Activated T-helper 17 cell treated with anti-CD3 and anti-CD28 coated beads, Interleukin-2, amount 50 U/mL, for 72 hours (primary cell): ENCODE measurements around the gene PDS5A. TPM values are rescaled to one million over a fixed set of nuclear protein-coding genes. Genes with fewer than 3 reads are reported as not detected.
A peak's percentile ranks its signal among the peaks of the same experiment; 100 is the strongest.
"Not testable (repeated sequence)": the region's sequence is repeated elsewhere in the genome, so short reads cannot be mapped to it uniquely, and the experiment has no call there.

ENCODE experiments used
- ATAC-seq: fragments of 150-1000 bp; cut with Tn5 transposase; replicated peaks from 2 replicates; pipeline ENCODE4 v1.10.0; 2021; ENCODE audit warnings: mild to moderate bottlenecking, moderate library complexity
- H3K27ac Mint-ChIP-seq: one replicate; pipeline ENCODE4 v1.8.0; 2022; ENCODE audit warnings: mixed read lengths
- H3K27me3 Mint-ChIP-seq: one replicate; pipeline ENCODE4 v1.8.0; 2022; ENCODE audit warnings: mixed read lengths
- H3K36me3 Mint-ChIP-seq: one replicate; pipeline ENCODE4 v1.8.0; 2022; ENCODE audit warnings: low read depth, mild to moderate bottlenecking, mixed read lengths
- H3K4me1 Mint-ChIP-seq: one replicate; pipeline ENCODE4 v1.8.0; 2022; ENCODE audit warnings: mixed read lengths
- H3K4me3 Mint-ChIP-seq: one replicate; pipeline ENCODE4 v1.8.0; 2022; ENCODE audit warnings: mild to moderate bottlenecking, mixed read lengths
- H3K9me3 Mint-ChIP-seq: one replicate; pipeline ENCODE4 v1.8.0; 2022; ENCODE audit warnings: mixed read lengths
- total RNA-seq, 2 donors: library from RNA; stranded (reverse); gene quantifications; one replicate each; pipeline ENCODE4 v1.2.3, GENCODE V29; 2022

PDS5A gene
- total RNA-seq, 2 donors from 2014 or later: 78.8 to 113 TPM

DNA sequence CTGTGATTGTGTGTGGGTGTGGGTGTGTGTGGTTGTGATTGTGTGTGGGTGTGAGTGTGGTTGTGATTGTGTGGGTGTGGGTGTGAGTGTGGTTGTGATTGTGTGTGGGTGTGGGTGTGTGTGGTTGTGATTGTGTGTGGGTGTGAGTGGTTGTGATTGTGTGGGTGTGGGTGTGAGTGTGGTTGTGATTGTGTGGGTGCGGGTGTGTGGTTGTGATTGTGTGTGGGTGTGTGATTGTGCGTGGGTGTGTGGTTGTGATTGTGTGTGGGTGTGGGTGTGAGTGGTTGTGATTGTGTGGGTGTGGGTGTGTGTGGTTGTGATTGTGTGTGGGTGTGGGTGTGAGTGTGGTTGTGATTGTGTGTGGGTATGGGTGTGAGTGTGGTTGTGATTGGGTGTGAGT lies 163.9 kb downstream of the PDS5A start:
- H3K4me3 Mint-ChIP-seq, H3K27me3 Mint-ChIP-seq, ATAC-seq, H3K9me3 Mint-ChIP-seq: not testable (repeated sequence)
- H3K4me1 Mint-ChIP-seq: peaks cover 16% of the 10 kb centered on the region
- H3K36me3 Mint-ChIP-seq: peaks cover 25% of the 10 kb centered on the region
- peak overlapping the region; percentile 91 for H3K27ac Mint-ChIP-seq

DNA sequence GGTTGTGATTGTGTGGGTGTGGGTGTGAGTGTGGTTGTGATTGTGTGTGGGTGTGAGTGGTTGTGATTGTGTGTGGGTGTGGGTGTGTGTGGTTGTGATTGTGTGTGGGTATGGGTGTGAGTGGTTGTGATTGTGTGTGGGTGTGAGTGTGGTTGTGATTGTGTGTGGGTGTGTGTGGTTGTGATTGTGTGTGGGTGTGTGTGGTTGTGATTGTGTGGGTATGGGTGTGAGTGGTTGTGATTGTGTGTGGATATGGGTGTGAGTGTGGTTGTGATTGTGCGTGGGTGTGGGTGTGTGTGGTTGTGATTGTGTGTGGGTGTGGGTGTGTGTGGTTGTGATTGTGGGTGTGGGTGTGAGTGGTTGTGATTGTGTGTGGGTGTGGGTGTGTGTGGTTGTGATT lies 164.7 kb downstream of the PDS5A start:
- peak overlapping the region; percentile 94 for H3K27ac Mint-ChIP-seq
- H3K9me3 Mint-ChIP-seq, ATAC-seq, H3K27me3 Mint-ChIP-seq: not testable (repeated sequence)
- peaks cover 25% of the 10 kb centered on the region for H3K36me3 Mint-ChIP-seq
- peaks cover 16% of the 10 kb centered on the region for H3K4me1 Mint-ChIP-seq
- H3K4me3 Mint-ChIP-seq: peak overlapping the region; percentile 52

DNA sequence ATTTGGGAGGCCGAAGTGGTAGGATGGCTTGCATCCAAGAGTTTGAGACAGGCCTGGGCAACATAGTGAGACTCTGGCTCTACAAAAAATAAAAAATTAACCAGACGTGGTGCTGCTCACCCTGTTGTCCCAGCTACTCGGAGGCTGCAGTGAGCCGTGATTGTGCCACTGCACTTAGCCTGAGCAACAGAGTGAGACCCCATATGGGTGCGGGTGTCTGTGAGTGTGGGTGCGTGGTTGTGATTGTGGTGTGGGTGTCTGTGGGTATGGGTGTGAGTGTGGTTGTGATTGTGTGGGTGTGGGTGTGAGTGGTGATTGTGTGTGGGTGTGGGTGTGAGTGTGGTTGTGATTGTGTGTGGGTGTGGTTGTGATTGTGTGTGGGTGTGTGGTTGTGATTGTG lies 165.2 kb downstream of the PDS5A start:
- peak overlapping the region; percentile 52 for H3K4me3 Mint-ChIP-seq

DNA sequence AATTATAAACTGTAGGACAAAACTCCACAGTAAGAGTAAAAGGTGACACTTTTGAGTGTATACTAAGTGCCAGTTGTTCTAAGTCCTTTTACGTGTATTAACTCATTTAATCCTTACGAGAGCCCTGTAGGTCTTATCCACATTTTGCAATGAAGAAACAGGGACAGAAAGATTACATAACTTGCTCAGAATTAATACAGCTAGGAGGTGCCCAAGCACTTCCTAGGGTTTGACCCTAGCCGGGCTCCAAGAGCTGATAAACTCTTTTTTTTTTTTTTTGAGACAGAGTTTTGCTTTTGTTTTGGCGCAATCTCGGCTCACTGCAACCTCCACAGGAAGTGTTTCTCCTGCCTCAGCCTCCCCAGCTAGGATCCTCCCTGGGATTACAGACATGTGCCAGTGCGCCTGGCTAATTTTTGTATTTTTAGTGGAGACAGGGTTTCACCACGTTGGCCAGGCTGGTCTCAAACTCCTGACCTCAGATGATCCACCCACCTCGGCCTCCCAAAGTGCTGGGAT lies 169.4 kb downstream of the PDS5A start:
- Mint-ChIP-seq H3K4me3 (no peak overlapping the region), H3K27ac (no peak overlapping the region), H3K9me3 (no peaks in the 10 kb centered on the region), H3K36me3 (peaks cover 11% of the 10 kb centered on the region), H3K4me1 (peaks cover 9% of the 10 kb centered on the region), H3K27me3 (no peaks in the 10 kb centered on the region)
- no peak for ATAC-seq

More for the DNA sequence above, 165.2 kb downstream of the PDS5A start:
- Mint-ChIP-seq H3K4me1 (peaks cover 16% of the 10 kb centered on the region), H3K36me3 (peaks cover 25% of the 10 kb centered on the region), H3K9me3 (no peaks in the 10 kb centered on the region), H3K27ac (peak overlapping the region; percentile 94), H3K27me3 (no peaks in the 10 kb centered on the region)
- peak; percentile 86 for ATAC-seq

DNA sequence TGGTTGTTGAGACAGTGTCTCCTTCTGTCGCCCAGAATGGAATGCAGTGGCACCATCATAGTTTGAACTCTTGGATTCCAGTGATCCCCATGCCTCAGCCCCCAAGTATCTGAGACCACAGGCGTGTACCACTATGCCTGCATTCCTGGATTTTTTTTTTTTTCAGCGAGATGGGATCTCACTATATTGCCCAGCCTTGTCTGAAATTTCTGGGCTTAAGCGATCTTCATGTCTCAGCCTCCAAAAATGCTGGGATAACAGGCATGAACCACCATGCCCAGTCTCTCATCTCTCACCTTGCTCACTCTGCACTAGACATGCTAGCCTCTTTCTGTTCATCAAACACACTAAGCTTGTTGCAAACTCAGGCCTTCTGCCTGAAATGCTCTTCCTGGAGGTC lies 175.7 kb downstream of the PDS5A start:
- Mint-ChIP-seq H3K27me3 (no peaks in the 10 kb centered on the region), H3K27ac (no peak overlapping the region), H3K4me1 (no peaks in the 10 kb centered on the region), H3K36me3 (no peaks in the 10 kb centered on the region), H3K9me3 (no peaks in the 10 kb centered on the region), H3K4me3 (no peak overlapping the region)
- ATAC-seq: no peak

DNA sequence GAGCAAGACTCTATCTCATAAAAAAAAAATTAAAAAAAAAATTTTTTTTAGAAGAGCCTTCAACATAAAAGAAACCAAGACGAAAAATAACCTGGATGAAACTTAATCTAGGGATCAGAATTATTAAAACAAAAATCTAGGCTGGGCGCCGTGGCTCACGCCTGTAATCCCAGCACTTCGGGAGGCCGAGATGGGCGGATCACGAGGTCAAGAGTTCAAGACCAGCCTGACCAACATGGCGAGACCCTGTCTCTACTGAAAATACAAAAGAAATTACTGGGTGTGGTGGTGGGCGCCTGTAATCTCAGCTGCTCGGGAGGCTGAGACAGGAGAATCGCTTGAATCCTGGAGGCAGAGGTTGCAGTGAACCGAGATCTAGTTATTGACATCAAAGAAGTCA lies 184.7 kb downstream of the PDS5A start:
- not testable (repeated sequence) for H3K4me3 Mint-ChIP-seq, H3K9me3 Mint-ChIP-seq, ATAC-seq, H3K4me1 Mint-ChIP-seq, H3K27ac Mint-ChIP-seq, H3K36me3 Mint-ChIP-seq, H3K27me3 Mint-ChIP-seq

DNA sequence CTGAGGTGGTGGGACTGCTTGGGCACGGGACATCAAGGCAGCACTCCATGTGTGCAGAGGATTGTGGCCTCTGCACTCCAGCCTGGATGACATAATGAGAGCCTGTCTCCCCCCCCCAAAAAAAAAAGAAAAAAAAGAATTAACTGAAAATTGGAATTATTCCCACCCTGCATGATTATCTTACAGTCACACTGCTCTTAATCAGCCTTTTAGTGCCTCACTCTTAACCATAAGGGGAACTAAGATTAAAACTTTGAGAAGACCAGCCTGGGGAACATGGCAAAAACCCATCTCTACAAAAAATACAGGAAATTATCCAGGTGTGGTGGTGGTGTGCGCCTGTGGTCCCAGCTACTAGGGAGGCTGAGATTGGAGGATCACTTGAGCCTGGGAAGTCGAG lies 185.2 kb downstream of the PDS5A start:
- ATAC-seq: no peak
- Mint-ChIP-seq H3K4me3 (no peak overlapping the region), H3K27me3 (no peaks in the 10 kb centered on the region), H3K36me3 (no peaks in the 10 kb centered on the region), H3K27ac (no peak overlapping the region), H3K4me1 (no peaks in the 10 kb centered on the region), H3K9me3 (no peaks in the 10 kb centered on the region)

DNA sequence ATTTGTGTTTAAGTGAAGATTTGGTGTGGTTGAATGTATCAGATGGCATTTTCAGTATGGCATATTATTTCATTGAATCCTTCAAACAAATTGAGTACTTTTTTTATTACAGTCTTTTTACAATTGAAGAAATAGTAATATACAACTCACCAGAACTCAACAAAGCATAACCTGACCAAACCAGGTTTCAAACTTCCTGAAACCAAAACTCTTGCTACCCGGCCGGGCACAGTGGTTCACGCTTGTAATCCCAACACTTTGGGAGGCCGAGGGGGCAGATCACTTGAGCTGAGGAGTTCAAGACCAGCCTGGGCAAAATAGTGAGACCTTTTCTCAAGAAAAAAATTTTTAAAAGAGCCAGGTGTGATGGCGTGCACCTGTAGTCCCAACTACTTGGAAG lies 185.6 kb downstream of the PDS5A start:
- no peaks in the 10 kb centered on the region for H3K4me1 Mint-ChIP-seq
- no peaks in the 10 kb centered on the region for H3K36me3 Mint-ChIP-seq
- no peak for ATAC-seq
- H3K27ac Mint-ChIP-seq: no peak overlapping the region
- no peaks in the 10 kb centered on the region for H3K27me3 Mint-ChIP-seq
- H3K4me3 Mint-ChIP-seq: no peak overlapping the region
- H3K9me3 Mint-ChIP-seq: no peaks in the 10 kb centered on the region

DNA sequence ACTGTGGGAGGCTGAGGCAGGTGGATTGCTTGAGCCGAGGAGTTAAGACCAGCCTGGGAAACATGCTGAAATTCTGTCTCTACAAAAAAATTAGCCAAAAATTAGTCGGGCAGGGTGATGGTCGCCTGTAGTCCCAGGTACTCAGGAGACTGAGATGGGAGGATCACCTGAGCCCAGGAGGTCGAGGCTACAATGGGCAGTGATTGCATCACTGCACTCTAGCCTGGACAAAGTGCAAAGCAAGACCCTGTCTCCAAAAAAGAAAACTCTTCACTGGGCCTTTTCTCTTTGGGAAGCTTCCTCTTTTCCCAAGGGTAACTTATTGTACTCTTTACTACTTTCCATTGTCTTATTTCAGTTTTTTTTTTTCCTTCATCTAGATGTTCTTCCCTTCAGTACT lies 190.9 kb downstream of the PDS5A start:
- Mint-ChIP-seq H3K4me3 (no peak overlapping the region), H3K9me3 (no peaks in the 10 kb centered on the region), H3K27me3 (no peaks in the 10 kb centered on the region), H3K27ac (no peak overlapping the region), H3K36me3 (peaks cover 5% of the 10 kb centered on the region), H3K4me1 (no peaks in the 10 kb centered on the region)
- ATAC-seq: no peak

DNA sequence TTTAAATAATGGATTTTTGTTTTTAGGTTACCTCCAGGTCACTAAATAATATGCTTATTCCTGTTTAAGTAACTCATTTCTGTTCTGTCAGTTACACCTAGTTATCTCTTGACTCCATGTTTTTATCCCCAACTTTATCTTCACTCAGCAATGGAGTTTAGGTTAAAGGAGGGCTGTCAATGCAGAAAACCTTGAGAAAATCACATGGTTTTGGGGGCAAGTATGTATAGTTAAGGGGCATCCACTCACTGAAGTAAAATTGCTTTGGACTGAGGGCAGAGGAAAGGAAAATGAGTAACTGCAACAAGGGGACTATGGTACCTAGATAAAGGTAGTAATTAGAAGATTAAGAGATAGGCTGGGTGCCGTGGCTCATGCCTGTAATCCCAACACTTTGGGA lies 192.6 kb downstream of the PDS5A start:
- no peaks in the 10 kb centered on the region for H3K27me3 Mint-ChIP-seq
- ATAC-seq: no peak
- peaks cover 17% of the 10 kb centered on the region for H3K36me3 Mint-ChIP-seq
- no peaks in the 10 kb centered on the region for H3K4me1 Mint-ChIP-seq
- no peak overlapping the region for H3K4me3 Mint-ChIP-seq
- no peak overlapping the region for H3K27ac Mint-ChIP-seq
- no peaks in the 10 kb centered on the region for H3K9me3 Mint-ChIP-seq

DNA sequence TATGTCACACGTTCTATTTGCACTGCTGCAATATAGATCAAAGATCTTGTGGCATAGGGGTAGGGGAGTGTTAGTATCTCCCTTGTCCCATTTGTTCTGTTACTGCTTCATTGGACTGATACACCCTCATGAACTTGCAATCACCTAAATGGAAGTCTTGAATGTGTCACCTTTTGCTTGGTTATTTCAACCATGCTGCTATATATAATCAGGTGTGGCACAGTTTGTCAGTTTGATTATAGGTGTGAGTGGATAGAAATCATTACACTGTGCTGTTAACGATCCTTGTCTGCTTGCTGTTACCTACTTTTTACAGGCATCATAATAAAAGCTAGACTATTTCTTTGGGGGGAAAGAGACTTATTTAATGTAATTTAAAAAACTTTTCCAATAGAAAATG lies 195.7 kb downstream of the PDS5A start:
- H3K36me3 Mint-ChIP-seq: peaks cover 45% of the 10 kb centered on the region
- H3K9me3 Mint-ChIP-seq, H3K27me3 Mint-ChIP-seq, ATAC-seq, H3K4me3 Mint-ChIP-seq, H3K4me1 Mint-ChIP-seq, H3K27ac Mint-ChIP-seq: not testable (repeated sequence)

Other genes with a start within 250 kb of the PDS5A start
- 10 to 100 TPM; 11.8 to 17.6 TPM for gene N4BP2, start 78.9 kb upstream of the PDS5A start, total RNA-seq
- 100 to 1,000 TPM; 107 to 117 TPM for gene RHOH, start 219.1 kb upstream of the PDS5A start, total RNA-seq